HG02623 (cell line): ENCODE measurements around the gene POU2F1.

ENCODE experiments used
- ATAC-seq: cut with Tn5 transposase; IDR thresholded peaks from one replicate; pipeline ENCODE4 v1.9.1; 2021; ENCODE audit warnings: moderate library complexity; ENCODE audit not compliant: unreplicated experiment

Gene POU2F1

GRCh38 chr1:167270349-167271092, 49.8 kb downstream of the POU2F1 start:
- no peak for ATAC-seq

- ATAC-seq = no peak
These were observed 51.8 kb downstream of the POU2F1 start for GRCh38 chr1:167272369-167272957.

GRCh38 chr1:167273027-167273800, 52.5 kb downstream of the POU2F1 start:
- no peak for ATAC-seq

- no peak for ATAC-seq
These were observed 53.4 kb downstream of the POU2F1 start for GRCh38 chr1:167274061-167274460.

GRCh38 chr1:167276969-167277368, 56.3 kb downstream of the POU2F1 start:
- ATAC-seq = peak; percentile 82

- no peak for ATAC-seq
These were observed 57.8 kb downstream of the POU2F1 start for GRCh38 chr1:167278497-167278896.

GRCh38 chr1:167280912-167281311, 60.2 kb downstream of the POU2F1 start:
- no peak for ATAC-seq

- ATAC-seq = no peak
These were observed 67.8 kb downstream of the POU2F1 start for GRCh38 chr1:167288390-167289074.

- no peak for ATAC-seq
These were observed 68.4 kb downstream of the POU2F1 start for GRCh38 chr1:167289075-167289442.

- no peak for ATAC-seq
These were observed 69.3 kb downstream of the POU2F1 start for GRCh38 chr1:167289966-167290365.

- no peak for ATAC-seq
These were observed 71.0 kb downstream of the POU2F1 start for GRCh38 chr1:167291539-167292185.

GRCh38 chr1:167292216-167292615, 71.5 kb downstream of the POU2F1 start:
- ATAC-seq = no peak

- ATAC-seq = no peak
These were observed 72.4 kb downstream of the POU2F1 start for GRCh38 chr1:167293057-167293456.

- no peak for ATAC-seq
These were observed 73.8 kb downstream of the POU2F1 start for GRCh38 chr1:167294528-167294927.

- no peak for ATAC-seq
These were observed 76.8 kb downstream of the POU2F1 start for GRCh38 chr1:167297222-167298214.

- no peak for ATAC-seq
These were observed 77.6 kb downstream of the POU2F1 start for GRCh38 chr1:167298325-167298724.

- no peak for ATAC-seq
These were observed 80.7 kb downstream of the POU2F1 start for GRCh38 chr1:167301355-167301754.

GRCh38 chr1:167304165-167304564, 83.5 kb downstream of the POU2F1 start:
- ATAC-seq = no peak

GRCh38 chr1:167305059-167305705, 84.5 kb downstream of the POU2F1 start:
- ATAC-seq = no peak
